GM18861 (cell line): ENCODE measurements around the gene DIP2C.
"Not testable (repeated sequence)": the region's sequence is repeated elsewhere in the genome, so short reads cannot be mapped to it uniquely, and the experiment has no call there.

Experiments
- ATAC-seq: cut with Tn5 transposase; IDR thresholded peaks from one replicate; pipeline ENCODE4 v1.9.1; 2021; ENCODE audit not compliant: unreplicated experiment

DIP2C gene

DNA sequence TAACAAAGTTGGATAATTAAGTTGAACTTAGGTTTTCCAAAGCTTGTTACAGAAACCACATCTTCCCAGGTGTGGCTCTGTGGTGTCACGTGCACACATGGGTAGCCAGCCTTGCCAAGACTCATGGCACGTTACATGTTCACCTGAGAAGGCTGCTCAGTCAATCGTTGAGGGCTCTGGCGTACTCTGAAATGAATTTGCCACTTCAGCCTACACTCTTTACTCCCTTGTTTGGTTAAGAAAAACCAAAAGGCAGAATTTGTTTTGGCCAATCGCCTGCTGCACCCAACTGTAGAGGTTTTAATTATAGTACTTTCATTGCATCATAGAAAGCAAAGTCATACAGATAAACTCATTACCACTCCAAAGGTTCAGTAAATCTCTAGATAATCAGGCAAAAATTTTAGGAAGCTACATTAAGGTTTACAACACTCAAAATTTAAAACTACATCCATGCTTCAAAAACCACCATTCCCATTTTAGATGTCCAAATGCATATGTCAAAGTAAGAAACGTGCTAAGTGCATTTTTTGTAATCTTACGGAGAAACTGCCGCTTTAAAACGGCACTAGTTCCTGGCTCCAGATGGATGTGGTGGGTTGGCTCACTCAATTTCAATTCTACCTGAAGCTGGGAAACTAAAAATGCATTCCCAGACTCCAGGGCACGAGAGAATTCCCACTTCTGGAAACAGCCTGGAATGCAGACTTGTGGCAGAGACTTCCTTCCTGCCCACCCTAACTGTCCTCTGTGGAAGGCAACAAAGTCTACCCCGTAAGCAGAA, 88.4 kb downstream of the DIP2C start:
- no peak for ATAC-seq

GRCh38 chr10:600234-600633, 89.2 kb downstream of the DIP2C start:
- ATAC-seq, result no peak

GRCh38 chr10:599767-600166, 89.7 kb downstream of the DIP2C start:
- ATAC-seq, result no peak

DNA sequence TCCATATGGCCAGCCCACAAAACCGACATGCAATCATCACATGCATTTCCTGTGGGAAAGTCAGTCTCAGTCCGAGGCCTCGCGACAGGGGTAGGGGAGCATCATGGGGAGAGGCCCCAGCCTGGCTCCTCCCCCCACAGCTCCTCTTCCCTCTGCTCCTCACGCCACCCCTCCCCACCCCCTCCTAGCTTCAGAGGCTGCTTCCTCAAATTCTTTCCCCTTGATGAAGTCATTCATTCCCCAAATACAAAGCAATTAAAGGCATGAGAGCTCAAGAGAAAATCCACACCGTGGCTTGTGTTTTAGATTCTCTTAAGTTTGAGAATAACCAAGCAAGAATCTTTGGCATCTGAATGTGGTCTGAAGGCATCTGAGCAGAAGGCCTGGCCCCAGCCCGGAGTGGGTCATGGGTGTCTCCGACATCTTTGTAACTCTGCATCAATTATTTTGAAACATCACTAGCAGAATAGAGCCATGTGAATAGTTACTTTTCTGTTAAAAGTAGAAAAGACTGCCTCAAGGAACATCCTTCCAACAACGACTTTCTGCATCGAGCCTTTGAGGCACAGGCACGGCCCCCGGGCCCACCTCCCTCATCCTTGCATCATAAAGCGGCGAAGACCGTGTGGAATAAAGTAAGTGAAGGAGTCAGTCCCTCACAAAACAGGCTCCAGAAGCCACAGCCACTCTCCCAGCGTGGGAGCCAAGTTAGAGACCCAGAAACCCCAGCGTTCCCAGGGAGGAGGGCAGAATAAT, 90.9 kb downstream of the DIP2C start:
- ATAC-seq, result no peak

DNA sequence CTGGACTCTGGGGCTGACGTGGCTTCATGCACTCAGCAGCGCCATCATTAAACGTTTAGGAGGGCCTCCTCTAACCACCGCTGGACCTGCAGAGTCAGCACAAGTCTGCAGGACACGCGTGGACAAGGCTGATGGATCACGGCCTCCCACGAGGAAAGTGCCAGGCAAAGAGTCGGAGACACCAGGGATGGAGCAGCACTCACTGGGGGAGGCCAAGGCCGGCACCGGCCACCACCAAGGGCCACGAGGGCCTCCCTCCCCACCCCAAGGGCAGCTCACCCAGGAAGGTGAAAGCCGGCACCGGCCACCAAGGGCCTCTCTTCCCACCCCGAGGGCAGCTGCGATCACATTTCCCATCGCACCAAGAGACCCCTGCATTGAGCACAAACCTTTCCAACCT, 91.5 kb downstream of the DIP2C start:
- ATAC-seq, result no peak

GRCh38 chr10:596725-597345, 92.6 kb downstream of the DIP2C start:
- no peak for ATAC-seq

GRCh38 chr10:596131-596530, 93.3 kb downstream of the DIP2C start:
- not testable (repeated sequence) for ATAC-seq

DNA sequence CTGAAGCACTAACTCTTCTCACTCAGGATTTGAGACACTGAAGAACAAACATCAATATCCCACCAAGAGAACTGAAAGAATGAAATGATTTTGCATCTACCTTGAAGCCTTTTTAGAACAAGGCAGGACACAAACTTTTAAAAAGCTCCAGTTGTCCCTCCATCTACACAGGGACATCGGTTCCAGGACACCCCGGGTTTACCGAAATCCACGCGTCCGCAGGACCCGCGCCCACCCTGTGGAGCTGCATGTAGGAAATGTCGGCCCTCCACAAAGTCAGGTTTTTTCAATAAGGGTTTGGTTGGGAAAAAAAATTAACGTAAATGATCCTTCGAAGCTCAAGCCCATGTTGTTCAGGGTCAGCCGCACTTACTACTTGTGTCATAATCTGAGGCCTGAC, 94.0 kb downstream of the DIP2C start:
- ATAC-seq, result no peak

DNA sequence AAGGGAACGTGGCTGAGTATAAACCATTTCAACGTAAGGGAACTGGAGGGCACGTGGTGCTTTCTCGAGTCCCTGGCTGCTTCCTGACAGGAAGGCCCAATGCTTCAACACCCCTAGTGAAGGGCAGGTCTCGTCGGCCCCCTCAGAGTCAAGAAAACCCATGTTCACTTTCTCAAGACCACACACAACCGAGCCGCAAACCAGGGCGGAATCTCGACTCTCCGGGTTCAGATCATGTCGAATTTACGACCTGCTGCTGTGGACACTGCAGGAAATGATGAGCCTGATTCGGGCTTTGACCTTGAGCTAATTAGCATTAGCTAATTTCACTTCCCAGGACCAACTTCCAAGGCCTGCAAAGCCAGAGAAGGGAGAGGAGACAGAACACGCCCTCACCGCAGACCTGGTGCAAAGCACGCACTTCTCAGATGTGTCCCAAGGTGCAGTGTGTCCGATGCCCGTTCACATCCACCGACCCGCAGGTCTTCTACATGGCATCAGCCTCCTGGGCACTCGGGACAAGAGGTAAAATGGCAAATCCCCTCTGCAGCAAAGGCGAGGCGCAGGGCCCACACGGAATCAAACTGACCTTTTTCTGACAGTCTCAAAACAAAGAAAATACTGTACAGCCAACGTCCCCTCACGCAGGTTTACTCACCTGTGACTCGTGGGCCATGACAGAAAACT, 94.7 kb downstream of the DIP2C start:
- no peak for ATAC-seq

DNA sequence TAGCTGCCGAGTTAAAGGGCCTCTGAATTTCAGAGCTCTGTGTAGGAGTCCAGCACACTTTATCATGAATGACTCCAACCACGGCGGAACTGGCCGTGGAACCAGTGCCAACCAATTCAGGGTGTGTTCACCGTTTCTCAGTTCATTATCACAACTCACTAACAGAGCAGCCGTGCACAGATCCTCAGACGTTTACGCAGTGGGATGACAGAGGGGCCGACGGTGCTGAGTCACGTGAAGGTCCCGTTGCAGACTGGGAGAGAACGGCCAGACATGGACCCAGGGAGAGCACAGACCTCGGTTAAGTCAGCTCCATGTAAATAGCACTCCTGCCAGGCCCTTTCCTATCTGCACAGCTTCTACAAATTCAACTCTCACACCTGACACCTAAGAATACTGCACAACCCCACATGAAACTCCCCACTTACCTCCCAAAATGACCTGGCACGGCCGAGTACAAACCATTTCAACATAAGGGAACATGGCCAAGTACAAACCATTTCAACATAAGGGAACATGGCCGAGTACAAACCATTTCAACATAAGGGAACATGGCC, 95.5 kb downstream of the DIP2C start:
- ATAC-seq, result no peak

- no peak for ATAC-seq
Observed at GRCh38 chr10:593421-593820, 96.0 kb downstream of the DIP2C start.

GRCh38 chr10:593016-593415, 96.5 kb downstream of the DIP2C start:
- ATAC-seq, result no peak

- no peak for ATAC-seq
Observed at GRCh38 chr10:591646-592045, 97.8 kb downstream of the DIP2C start.

DNA sequence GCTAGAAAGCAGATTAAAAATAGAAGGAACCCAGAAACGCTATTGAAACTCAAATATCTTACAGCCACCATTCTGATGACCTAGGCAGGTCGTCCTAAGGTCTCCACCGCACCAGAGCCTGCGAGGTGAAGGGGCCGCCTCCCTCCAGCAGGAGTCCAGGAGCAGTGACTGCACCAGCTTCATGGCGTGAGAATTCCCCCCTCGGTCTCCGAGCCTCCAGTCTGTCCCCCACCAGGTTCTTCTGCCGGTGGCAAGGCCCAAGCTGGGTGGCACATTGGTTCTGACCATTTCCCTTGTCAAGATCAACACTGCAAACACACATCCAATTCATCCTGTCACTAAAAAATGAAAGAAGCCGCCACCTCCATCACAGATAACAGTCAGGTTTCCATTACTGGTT, 98.7 kb downstream of the DIP2C start:
- no peak for ATAC-seq

GRCh38 chr10:589961-590680, 99.3 kb downstream of the DIP2C start:
- ATAC-seq, result no peak

DNA sequence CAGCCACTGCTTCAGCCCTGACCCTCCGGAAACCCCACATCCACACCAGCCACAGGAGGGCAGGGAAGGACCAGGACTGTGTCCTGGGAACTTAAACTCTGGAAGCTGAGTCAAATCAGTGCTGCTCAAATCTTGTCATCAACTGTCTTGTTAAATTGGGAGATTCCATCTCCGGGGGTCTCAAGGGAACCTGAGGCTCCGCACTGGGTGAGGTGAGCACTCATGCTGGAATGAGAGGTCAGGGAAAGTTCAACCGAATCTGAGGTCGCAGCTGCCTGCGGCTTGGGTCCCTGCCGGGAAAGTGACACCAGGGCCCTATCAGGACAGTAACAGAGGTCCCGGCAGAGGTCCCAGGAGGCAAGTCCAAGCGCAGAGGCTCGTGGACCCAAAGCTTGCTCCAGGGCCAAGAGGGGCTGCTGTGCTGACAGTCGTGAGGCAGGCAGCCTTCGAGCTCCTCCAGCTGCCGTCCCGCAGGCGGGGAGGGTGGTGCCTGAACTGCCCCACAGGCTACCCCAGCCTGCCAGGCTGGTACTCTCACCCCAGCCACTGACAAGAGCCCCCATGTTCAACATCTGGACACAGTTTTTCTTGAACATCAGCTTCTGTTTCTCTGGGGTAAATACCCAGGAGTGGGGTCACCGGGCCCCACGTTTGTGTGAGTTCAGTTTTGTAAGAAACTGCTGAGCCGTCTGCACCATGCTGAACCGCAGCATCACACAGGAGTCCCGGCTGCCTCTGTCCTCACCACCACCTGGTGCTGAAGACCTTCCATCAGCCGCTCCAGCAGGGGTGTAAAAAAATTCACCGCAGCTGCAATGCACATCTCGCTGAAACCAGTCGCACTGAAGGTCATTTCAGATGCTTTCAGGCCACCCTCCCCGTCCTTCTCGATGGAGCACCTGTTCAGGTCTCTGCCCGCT, 101.0 kb downstream of the DIP2C start:
- ATAC-seq, result no peak

DNA sequence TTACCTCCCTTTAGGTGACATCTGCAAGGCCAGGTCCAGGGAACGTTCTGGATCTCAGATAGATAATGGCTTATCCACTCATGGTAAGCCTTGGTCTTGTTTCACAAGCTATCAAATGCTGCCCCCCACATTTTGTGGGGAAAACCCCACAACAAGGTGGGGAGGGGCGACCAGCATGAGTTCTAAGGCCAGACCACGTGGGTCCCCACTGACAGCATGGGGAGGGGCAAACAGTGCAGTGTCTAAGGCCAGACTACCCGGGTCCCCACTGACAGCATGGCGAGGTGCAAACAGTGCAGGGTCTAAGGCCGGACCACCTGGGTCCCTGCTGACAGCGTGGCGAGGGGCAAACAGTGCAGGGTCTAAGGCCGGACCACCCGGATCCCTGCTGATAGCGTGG, 102.8 kb downstream of the DIP2C start:
- no peak for ATAC-seq

DNA sequence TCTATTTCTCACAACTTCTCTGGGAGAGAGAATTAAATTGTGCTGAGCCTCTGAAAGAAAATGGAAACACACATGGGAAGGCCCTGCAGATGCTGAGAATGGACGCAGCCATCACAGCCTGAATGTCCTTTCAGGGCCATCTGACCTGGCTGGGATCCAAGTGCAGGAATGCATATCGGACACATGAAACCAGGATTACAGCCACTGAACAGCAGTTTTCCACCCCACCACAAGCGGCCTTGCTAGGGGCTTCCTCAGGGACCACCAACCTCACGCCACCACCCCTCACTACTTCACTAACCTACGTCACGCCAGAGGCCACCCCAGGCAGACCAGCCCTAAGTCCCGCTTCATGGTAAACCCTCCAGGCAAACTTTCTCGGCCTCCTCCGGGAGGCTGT, 103.3 kb downstream of the DIP2C start:
- ATAC-seq, result no peak

DNA sequence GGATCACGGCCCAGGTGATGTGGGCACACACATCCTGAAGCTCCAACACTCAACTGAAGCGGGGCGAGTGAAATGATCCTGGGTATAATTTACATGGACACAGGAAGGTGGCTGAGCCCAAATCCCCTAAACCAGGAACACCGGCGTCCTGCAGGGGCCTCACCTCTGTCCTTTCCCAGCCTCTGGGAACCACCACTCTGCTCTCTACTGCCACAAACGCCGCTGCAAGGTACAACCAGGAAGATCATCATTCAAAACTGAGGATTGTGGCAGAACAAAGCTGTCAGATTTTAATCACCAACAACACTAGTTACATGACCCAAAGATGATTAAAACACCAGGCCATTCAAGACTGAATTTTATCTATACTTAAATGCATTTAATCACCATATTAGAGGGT, 104.0 kb downstream of the DIP2C start:
- no peak for ATAC-seq
